HG02870 (cell line): ENCODE data around the gene DUSP19.

ENCODE experiments used
- ATAC-seq: cut with Tn5 transposase; IDR thresholded peaks from one replicate; pipeline ENCODE4 v1.9.1; 2021; ENCODE audit warnings: mild to moderate bottlenecking, moderate library complexity; ENCODE audit not compliant: unreplicated experiment

The DUSP19 gene

DNA sequence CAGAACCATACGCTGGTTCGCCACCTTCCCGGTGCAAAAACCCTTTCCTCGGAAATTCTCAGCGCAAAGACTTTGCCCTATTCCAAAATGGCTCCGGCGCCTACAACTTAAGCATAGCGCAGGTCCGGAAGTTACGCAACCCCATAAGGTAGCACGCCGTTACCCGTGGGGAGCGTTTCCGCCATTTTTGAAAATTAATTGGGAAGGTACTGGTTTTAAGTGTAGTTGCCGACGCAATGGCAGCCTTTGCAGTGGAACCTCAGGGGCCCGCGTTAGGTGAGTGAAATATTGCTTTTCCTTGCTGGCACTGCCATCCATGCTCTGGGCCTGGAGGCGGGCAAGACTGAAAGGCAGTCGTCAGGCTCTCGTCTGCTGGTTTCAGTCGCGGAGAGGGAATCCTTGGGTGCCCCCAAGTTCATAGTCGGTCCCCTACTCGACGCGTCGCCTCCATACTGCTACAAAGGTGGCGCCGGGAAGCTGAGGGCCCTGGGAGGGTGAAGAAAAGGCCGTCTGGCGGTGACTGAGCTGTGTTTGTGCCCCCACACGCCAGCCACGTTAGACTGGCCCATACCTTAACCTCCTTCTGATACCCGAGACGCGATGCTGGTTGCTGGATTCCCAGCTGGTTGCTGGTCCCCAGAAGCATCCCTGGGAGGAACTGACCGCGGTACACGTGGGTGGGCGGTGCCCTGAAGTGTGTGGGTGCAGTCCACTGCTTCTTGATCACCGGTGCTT lies 45.8 kb downstream of the DUSP19 start, which contains the start of gene NUP35:
TSS of gene NUP35 (plus strand) at position 222 of the 735 bp plus-strand sequence. CDS start at position 237, 15 bp downstream.
- peak; percentile 82 for ATAC-seq

DNA sequence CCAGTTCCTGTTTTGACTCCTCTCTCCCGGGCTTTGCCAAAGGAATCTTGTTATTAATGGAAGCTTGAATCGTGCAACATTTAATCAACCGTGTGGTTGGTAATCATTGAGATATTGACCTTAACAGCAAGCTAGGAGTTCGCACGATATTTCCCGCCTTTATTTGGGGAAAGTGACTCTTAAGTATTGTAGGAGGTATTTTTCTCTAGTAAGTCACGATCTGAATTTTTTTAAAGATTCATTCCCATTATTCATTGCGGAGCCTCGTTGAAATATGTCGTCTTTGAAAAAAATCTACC lies 46.4 kb downstream of the DUSP19 start:
- ATAC-seq: no peak

DNA sequence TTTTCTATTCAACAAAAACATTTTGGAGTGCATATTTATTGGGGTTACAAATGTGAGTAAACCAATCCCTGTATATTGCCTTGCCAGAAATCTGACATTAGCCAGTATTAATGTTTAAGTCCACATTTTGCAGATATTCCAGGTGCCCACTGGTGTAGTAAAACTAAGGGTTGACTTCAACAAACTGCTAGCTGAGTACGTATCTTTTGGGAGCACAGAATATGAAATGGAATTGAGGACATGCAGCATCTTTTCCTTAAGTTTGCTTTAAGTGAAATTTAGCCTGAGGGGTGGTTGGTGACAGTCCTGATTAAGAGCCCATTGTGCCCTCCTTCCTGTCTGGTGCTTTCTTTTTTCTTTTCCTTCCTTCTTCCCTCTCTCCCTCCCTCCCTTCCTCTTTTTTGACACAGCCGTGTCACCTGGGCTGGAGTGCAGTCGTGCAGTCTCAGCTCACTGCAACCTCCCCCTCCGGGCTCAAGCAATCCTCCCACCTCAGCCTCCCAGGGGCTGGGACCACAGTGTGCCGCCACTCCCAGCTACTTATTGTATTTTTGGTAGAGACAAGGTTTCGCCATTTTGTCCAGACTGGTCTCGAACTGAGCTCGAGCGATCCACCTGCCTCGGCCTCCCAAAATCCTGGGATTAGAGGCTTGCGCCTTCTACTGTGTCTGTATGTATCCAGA lies 47.3 kb downstream of the DUSP19 start:
- ATAC-seq: no peak

DNA sequence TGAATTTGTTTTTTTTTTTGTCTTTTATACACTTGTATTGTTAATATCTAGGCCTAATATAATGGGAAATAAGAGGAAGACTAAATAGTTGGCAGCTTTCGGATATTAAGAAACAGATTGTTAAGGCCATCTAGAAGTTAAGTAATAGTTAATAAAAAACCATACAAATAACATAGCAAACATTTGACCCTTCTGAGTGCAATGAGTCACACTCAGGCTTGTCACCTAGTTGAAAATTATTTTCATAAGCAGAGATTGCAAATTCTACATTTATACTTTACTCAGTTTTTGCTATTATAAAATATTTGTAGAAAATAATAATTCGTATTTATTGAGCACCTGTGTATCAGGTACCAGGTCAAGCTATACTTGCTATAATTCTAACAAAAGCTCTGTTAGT lies 48.1 kb downstream of the DUSP19 start:
- ATAC-seq: no peak

DNA sequence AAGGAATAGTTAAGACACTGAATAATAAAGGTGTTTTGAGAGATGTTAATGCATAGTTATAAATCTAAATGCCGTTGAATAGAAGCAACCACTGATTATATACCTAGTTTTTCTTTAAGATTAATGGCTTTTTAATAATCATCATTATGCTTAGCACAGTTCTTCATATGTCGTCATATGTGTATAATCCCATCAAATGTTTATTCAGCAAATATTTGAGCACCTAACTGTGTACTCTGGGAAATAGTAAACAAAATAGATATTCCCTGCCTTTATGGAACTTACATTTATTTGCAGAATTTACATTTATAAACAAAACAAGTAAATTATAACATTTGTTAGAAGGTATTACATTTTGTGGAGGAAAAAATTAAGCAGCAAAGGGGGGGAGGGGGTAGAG lies 55.5 kb downstream of the DUSP19 start:
- ATAC-seq: no peak

DNA sequence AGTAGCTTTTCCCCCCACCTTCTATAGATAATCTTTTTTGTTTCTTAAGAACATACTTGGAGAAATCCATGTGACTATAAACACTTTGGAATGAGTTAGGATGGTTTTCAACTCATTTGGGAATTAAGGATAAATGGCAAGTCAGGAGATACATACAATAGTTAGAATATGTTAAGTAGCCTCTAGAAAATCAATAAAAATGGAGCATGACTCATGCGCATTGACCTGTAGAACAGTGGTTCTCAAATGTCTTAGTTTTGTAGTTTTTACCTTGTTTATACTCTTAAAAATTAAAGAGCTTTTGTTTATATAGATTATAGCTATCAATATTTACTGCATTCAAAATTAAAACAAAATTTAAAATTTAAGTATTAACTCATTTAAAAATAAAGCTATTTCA lies 70.4 kb downstream of the DUSP19 start:
- ATAC-seq: no peak

DNA sequence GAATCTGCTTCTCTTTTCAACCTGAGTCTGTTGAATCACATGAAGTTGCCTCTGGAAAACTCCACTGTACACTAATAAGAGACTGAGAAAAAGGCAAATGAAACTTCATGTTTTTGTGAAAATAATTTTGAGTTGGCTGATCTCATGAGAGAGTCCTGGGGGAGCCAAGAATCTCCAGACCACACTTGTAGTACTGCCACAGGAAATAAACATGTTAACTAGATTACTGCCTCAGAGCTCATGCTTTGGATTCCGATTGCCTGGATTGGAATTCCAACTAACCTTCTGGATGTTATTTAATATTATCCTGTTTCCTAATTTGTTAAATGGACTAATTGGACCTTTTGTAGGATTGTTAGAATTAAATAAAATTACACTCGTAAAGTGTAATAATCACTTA lies 70.9 kb downstream of the DUSP19 start:
- no peak for ATAC-seq
